GM23338 (cell line): ENCODE results near the gene NCR2. TPM values are rescaled to one million over a fixed set of nuclear protein-coding genes. Genes with fewer than 3 reads are reported as not detected.

Experiments used
- ATAC-seq: fragments of 200-7000 bp; cut with Tn5 transposase; 3 replicates; pipeline ENCODE4 v1.9.1; 2020
- DNase-seq: peaks from one replicate; pipeline ENCODE4 v3.0.0-alpha.2; 2015; ENCODE audit warnings: low spot score
- H2AFZ ChIP-seq: fragments of 200-600 bp; sonication (generic); 2 replicates; pipeline ENCODE4 v1.8.0; 2016; ENCODE audit warnings: antibody characterized with exemption, mild to moderate bottlenecking, moderate library complexity
- H3F3A ChIP-seq: fragments of 200-600 bp; sonication (generic); replicated peaks from 2 replicates; pipeline ENCODE4 v1.8.0; 2017; ENCODE audit warnings: antibody characterized with exemption, mixed run types, low read depth
- H3K27ac ChIP-seq: fragments of 200-600 bp; sonication (generic); 2 replicates; pipeline ENCODE4 v1.6.1; 2016; ENCODE audit warnings: low read depth
- H3K27me3 ChIP-seq: fragments of 200-600 bp; sonication (generic); 2 replicates; pipeline ENCODE4 v1.8.0; 2016; ENCODE audit warnings: mild to moderate bottlenecking, mixed run types, moderate library complexity; ENCODE audit not compliant: insufficient read depth
- H3K36me3 ChIP-seq: fragments of 200-600 bp; sonication (generic); 2 replicates; pipeline ENCODE4 v1.8.0; 2016; ENCODE audit warnings: mild to moderate bottlenecking; ENCODE audit not compliant: insufficient read depth
- H3K4me1 ChIP-seq: fragments of 200-600 bp; sonication (generic); 2 replicates; pipeline ENCODE4 v1.8.0; 2016; ENCODE audit warnings: mild to moderate bottlenecking, moderate library complexity; ENCODE audit not compliant: insufficient read depth
- H3K4me2 ChIP-seq: fragments of 200-600 bp; sonication (generic); 2 replicates; pipeline ENCODE4 v1.7.1; 2017; ENCODE audit warnings: mixed run types
- H3K4me3 ChIP-seq: fragments of 200-600 bp; sonication (generic); 2 replicates; pipeline ENCODE4 v1.6.1; 2016; ENCODE audit warnings: mixed run types
- H3K79me2 ChIP-seq: fragments of 200-600 bp; sonication (generic); replicated peaks from 2 replicates; pipeline ENCODE4 v1.8.0; 2017; ENCODE audit warnings: mild to moderate bottlenecking; ENCODE audit not compliant: insufficient read depth
- H3K9me2 ChIP-seq: fragments of 200-600 bp; sonication (generic); 2 replicates; pipeline ENCODE4 v1.8.0; 2017; ENCODE audit not compliant: insufficient read depth
- H4K20me1 ChIP-seq: fragments of 200-600 bp; sonication (generic); replicated peaks from 2 replicates; pipeline ENCODE4 v1.8.0; 2017; ENCODE audit warnings: mild to moderate bottlenecking; ENCODE audit not compliant: insufficient read depth
- H3K27ac Mint-ChIP-seq: 2 replicates; pipeline ENCODE4 v1.8.0; 2020; ENCODE audit warnings: inconsistent platforms, mild to moderate bottlenecking, moderate library complexity, mixed read lengths
- H3K27me3 Mint-ChIP-seq: 3 replicates; pipeline ENCODE4 v1.8.0; 2022; ENCODE audit warnings: low read depth, mild to moderate bottlenecking, moderate library complexity, mixed read lengths, inconsistent platforms; ENCODE audit not compliant: insufficient read depth, poor library complexity
- H3K36me3 Mint-ChIP-seq: 3 replicates; pipeline ENCODE4 v1.8.0; 2021; ENCODE audit warnings: low read depth, mild to moderate bottlenecking, inconsistent platforms, moderate library complexity, mixed read lengths
- H3K4me1 Mint-ChIP-seq: 3 replicates; pipeline ENCODE4 v1.8.0; 2020; ENCODE audit warnings: mild to moderate bottlenecking, inconsistent platforms, mixed read lengths
- H3K4me3 Mint-ChIP-seq: 3 replicates; pipeline ENCODE4 v1.8.0; 2021; ENCODE audit warnings: moderate library complexity, mild to moderate bottlenecking, inconsistent platforms, mixed read lengths
- H3K9me3 Mint-ChIP-seq: 3 replicates; pipeline ENCODE4 v1.8.0; 2020; ENCODE audit warnings: moderate library complexity, mild to moderate bottlenecking, inconsistent platforms, mixed read lengths
- CREB1 ChIP-seq: fragments of 250-450 bp; sonication (Bioruptor Pico); IDR thresholded peaks from 2 replicates; pipeline ENCODE4 v1.5.0; 2020; ENCODE audit warnings: low read depth, mild to moderate bottlenecking, moderate library complexity
- EZH2 ChIP-seq: fragments of 200-600 bp; sonication (generic); IDR thresholded peaks from one replicate; pipeline ENCODE4 v1.8.0; 2017; ENCODE audit warnings: antibody characterized with exemption, mild to moderate bottlenecking, low read depth; ENCODE audit not compliant: unreplicated experiment
- EZH2phosphoT487 ChIP-seq: fragments of 200-600 bp; sonication (generic); IDR thresholded peaks from one replicate; pipeline ENCODE4 v1.8.1; 2018; ENCODE audit warnings: antibody characterized with exemption; ENCODE audit not compliant: unreplicated experiment
- JUNB ChIP-seq: IDR thresholded peaks from one replicate; pipeline ENCODE4 v1.6.1; 2016; ENCODE audit warnings: antibody characterized with exemption; ENCODE audit not compliant: unreplicated experiment
- NANOG ChIP-seq: IDR thresholded peaks from 2 replicates; pipeline ENCODE4 v1.6.1; 2016; ENCODE audit warnings: antibody characterized with exemption, borderline replicate concordance
- POLR2AphosphoS5 ChIP-seq: IDR thresholded peaks from 2 replicates; pipeline ENCODE4 v1.6.1; 2016; ENCODE audit warnings: antibody characterized with exemption, low read depth
- STAT1 ChIP-seq: IDR thresholded peaks from one replicate; pipeline ENCODE4 v1.6.1; 2016; ENCODE audit warnings: antibody characterized with exemption; ENCODE audit not compliant: unreplicated experiment
- ZNF114 ChIP-seq: fragments of 250-450 bp; sonication (Bioruptor Pico); IDR thresholded peaks from 2 replicates; pipeline ENCODE4 v1.5.0; 2020; ENCODE audit warnings: mild to moderate bottlenecking, moderate library complexity
- ZNF331 ChIP-seq: fragments of 250-450 bp; sonication (Bioruptor Pico); IDR thresholded peaks from 2 replicates; pipeline ENCODE4 v1.5.0; 2020; ENCODE audit warnings: low read depth, mild to moderate bottlenecking, moderate library complexity
- polyA plus RNA-seq: library from polyadenylated mRNA; unstranded; fragments of >200 nt; fragmentation: Nextera tagmentation; extraction: Ambion mirVana; gene quantifications from 2 replicates; pipeline ENCODE4 v1.2.1, GENCODE V29; 2016
- total RNA-seq: library from RNA; depleted of rRNA; stranded (reverse); fragments of >200 nt; shearing (Covaris generic); gene quantifications from 2 replicates; pipeline ENCODE4 v1.2.3, GENCODE V29; 2014
- TF ChIP-seq, protein P1 (sequence below), 2 experiments: fragments of 200-600 bp in 1 of 2; sonication (generic) in 1 of 2; conservative IDR thresholded peaks; 2 replicates each; pipeline versions ENCODE4 v1.5.1 to v1.6.1; 2016 to 2017; ENCODE audit warnings: antibody characterized with exemption in 2 of 2, low read depth in 2 of 2, mild to moderate bottlenecking in 2 of 2, moderate library complexity in 1 of 2
- TF ChIP-seq, protein P2 (sequence below): IDR thresholded peaks from 2 replicates; pipeline ENCODE4 v1.6.1; 2016; ENCODE audit warnings: antibody characterized with exemption
- TF ChIP-seq, protein P3 (sequence below): IDR thresholded peaks from one replicate; pipeline ENCODE4 v1.6.1; 2018; ENCODE audit warnings: antibody characterized with exemption; ENCODE audit not compliant: unreplicated experiment
- TF ChIP-seq, protein P4 (sequence below): fragments of 250-450 bp; sonication (Bioruptor Pico); IDR thresholded peaks from 2 replicates; pipeline ENCODE4 v1.5.0; 2020; ENCODE audit warnings: mild to moderate bottlenecking, moderate library complexity

The NCR2 gene
- total and polyA plus RNA-seq, 2 experiments from 2014 or later: not detected

DNA sequence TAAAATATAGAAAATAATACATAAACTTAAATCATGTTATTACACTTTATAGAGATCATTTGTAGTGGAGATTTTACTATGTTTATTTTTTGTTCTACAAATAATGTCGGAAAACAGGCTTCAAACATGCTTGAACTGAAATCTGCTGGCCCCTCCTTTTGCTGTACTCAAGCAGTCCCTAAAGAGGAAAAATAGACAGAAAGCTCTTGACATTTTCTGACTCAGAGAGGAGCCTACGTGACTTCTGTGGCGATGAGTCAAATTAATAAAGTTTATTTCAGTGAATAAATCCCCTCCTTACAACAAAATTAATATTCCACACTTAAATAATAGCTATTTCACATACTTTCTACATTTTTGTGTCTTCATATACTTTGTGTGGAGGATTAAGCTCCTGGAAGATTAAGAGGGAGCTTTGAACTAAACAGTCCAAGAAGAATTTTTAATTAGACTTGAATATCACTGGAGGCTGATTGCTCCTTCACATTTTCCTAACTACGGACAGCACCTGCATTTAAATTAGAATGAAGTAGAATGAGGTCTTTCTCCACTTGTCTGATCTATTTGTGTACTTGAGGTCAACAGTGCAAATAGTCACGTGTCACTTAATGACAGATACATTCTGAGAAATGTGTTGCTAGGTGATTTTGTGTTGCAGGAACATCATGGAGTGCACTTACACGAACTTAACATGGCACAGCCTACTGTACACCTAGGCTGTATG, 47.2 kb upstream of the NCR2 start:
- no peak for TF ChIP-seq JUNB
- no peak for TF ChIP-seq POLR2AphosphoS5
- TF ChIP-seq, protein P1, sequence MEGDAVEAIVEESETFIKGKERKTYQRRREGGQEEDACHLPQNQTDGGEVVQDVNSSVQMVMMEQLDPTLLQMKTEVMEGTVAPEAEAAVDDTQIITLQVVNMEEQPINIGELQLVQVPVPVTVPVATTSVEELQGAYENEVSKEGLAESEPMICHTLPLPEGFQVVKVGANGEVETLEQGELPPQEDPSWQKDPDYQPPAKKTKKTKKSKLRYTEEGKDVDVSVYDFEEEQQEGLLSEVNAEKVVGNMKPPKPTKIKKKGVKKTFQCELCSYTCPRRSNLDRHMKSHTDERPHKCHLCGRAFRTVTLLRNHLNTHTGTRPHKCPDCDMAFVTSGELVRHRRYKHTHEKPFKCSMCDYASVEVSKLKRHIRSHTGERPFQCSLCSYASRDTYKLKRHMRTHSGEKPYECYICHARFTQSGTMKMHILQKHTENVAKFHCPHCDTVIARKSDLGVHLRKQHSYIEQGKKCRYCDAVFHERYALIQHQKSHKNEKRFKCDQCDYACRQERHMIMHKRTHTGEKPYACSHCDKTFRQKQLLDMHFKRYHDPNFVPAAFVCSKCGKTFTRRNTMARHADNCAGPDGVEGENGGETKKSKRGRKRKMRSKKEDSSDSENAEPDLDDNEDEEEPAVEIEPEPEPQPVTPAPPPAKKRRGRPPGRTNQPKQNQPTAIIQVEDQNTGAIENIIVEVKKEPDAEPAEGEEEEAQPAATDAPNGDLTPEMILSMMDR (conservative IDR thresholded peaks at IDR 0.05; ENCODE audit: low read depth in 2 of 2): no peak
- TF ChIP-seq ZNF114 (CRISPR knock-in tag): no peak
- no peak for TF ChIP-seq ZNF331 (CRISPR knock-in tag)
- no peak for TF ChIP-seq EZH2
- TF ChIP-seq CREB1 (CRISPR knock-in tag): no peak
- TF ChIP-seq NANOG: no peak
- TF ChIP-seq, protein P2, sequence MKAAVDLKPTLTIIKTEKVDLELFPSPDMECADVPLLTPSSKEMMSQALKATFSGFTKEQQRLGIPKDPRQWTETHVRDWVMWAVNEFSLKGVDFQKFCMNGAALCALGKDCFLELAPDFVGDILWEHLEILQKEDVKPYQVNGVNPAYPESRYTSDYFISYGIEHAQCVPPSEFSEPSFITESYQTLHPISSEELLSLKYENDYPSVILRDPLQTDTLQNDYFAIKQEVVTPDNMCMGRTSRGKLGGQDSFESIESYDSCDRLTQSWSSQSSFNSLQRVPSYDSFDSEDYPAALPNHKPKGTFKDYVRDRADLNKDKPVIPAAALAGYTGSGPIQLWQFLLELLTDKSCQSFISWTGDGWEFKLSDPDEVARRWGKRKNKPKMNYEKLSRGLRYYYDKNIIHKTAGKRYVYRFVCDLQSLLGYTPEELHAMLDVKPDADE: no peak
- TF ChIP-seq STAT1: no peak
- TF ChIP-seq EZH2phosphoT487: no peak
- TF ChIP-seq, protein P3, sequence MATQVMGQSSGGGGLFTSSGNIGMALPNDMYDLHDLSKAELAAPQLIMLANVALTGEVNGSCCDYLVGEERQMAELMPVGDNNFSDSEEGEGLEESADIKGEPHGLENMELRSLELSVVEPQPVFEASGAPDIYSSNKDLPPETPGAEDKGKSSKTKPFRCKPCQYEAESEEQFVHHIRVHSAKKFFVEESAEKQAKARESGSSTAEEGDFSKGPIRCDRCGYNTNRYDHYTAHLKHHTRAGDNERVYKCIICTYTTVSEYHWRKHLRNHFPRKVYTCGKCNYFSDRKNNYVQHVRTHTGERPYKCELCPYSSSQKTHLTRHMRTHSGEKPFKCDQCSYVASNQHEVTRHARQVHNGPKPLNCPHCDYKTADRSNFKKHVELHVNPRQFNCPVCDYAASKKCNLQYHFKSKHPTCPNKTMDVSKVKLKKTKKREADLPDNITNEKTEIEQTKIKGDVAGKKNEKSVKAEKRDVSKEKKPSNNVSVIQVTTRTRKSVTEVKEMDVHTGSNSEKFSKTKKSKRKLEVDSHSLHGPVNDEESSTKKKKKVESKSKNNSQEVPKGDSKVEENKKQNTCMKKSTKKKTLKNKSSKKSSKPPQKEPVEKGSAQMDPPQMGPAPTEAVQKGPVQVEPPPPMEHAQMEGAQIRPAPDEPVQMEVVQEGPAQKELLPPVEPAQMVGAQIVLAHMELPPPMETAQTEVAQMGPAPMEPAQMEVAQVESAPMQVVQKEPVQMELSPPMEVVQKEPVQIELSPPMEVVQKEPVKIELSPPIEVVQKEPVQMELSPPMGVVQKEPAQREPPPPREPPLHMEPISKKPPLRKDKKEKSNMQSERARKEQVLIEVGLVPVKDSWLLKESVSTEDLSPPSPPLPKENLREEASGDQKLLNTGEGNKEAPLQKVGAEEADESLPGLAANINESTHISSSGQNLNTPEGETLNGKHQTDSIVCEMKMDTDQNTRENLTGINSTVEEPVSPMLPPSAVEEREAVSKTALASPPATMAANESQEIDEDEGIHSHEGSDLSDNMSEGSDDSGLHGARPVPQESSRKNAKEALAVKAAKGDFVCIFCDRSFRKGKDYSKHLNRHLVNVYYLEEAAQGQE: no peak
- TF ChIP-seq, protein P4, sequence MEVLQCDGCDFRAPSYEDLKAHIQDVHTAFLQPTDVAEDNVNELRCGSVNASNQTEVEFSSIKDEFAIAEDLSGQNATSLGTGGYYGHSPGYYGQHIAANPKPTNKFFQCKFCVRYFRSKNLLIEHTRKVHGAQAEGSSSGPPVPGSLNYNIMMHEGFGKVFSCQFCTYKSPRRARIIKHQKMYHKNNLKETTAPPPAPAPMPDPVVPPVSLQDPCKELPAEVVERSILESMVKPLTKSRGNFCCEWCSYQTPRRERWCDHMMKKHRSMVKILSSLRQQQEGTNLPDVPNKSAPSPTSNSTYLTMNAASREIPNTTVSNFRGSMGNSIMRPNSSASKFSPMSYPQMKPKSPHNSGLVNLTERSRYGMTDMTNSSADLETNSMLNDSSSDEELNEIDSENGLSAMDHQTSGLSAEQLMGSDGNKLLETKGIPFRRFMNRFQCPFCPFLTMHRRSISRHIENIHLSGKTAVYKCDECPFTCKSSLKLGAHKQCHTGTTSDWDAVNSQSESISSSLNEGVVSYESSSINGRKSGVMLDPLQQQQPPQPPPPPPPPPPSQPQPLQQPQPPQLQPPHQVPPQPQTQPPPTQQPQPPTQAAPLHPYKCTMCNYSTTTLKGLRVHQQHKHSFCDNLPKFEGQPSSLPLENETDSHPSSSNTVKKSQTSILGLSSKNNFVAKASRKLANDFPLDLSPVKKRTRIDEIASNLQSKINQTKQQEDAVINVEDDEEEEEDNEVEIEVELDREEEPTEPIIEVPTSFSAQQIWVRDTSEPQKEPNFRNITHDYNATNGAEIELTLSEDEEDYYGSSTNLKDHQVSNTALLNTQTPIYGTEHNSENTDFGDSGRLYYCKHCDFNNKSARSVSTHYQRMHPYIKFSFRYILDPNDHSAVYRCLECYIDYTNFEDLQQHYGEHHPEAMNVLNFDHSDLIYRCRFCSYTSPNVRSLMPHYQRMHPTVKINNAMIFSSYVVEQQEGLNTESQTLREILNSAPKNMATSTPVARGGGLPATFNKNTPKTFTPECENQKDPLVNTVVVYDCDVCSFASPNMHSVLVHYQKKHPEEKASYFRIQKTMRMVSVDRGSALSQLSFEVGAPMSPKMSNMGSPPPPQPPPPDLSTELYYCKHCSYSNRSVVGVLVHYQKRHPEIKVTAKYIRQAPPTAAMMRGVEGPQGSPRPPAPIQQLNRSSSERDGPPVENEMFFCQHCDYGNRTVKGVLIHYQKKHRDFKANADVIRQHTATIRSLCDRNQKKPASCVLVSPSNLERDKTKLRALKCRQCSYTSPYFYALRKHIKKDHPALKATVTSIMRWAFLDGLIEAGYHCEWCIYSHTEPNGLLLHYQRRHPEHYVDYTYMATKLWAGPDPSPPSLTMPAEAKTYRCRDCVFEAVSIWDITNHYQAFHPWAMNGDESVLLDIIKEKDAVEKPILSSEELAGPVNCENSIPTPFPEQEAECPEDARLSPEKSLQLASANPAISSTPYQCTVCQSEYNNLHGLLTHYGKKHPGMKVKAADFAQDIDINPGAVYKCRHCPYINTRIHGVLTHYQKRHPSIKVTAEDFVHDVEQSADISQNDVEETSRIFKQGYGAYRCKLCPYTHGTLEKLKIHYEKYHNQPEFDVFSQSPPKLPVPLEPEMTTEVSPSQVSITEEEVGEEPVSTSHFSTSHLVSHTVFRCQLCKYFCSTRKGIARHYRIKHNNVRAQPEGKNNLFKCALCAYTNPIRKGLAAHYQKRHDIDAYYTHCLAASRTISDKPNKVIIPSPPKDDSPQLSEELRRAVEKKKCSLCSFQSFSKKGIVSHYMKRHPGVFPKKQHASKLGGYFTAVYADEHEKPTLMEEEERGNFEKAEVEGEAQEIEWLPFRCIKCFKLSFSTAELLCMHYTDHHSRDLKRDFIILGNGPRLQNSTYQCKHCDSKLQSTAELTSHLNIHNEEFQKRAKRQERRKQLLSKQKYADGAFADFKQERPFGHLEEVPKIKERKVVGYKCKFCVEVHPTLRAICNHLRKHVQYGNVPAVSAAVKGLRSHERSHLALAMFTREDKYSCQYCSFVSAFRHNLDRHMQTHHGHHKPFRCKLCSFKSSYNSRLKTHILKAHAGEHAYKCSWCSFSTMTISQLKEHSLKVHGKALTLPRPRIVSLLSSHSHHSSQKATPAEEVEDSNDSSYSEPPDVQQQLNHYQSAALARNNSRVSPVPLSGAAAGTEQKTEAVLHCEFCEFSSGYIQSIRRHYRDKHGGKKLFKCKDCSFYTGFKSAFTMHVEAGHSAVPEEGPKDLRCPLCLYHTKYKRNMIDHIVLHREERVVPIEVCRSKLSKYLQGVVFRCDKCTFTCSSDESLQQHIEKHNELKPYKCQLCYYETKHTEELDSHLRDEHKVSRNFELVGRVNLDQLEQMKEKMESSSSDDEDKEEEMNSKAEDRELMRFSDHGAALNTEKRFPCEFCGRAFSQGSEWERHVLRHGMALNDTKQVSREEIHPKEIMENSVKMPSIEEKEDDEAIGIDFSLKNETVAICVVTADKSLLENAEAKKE (CRISPR knock-in tag): no peak
- Mint-ChIP-seq H3K27me3 (peaks cover 6% of the 10 kb centered on the region), H3K4me1 (peaks cover 10% of the 10 kb centered on the region), H3K9me3 (no peaks in the 10 kb centered on the region), H3K36me3 (no peaks in the 10 kb centered on the region), H3K27ac (no peak overlapping the region), H3K4me3 (no peak overlapping the region)
- Histone ChIP-seq H3K4me1 (peaks cover 4% of the 10 kb centered on the region; the same call in 1 of the 2 replicates), H3F3A (no peaks in the 10 kb centered on the region), H3K9me2 (peaks cover 6% of the 10 kb centered on the region; the same call in 1 of the 2 replicates), H3K36me3 (no peaks in the 10 kb centered on the region), H3K27ac (no peak overlapping the region), H3K79me2 (no peaks in the 10 kb centered on the region), H3K4me3 (no peak overlapping the region), H2AFZ (no peak overlapping the region), H4K20me1 (no peaks in the 10 kb centered on the region), H3K27me3 (peaks cover 41% of the 10 kb centered on the region), H3K4me2 (no peak overlapping the region)
- DNase-seq: no peak
- ATAC-seq: no peak
